Smooth muscle cell (in vitro differentiated cells): Measurements from ENCODE around the gene PYGO2. TPM values are rescaled to one million over a fixed set of nuclear protein-coding genes. Genes with fewer than 3 reads are reported as not detected.

Experiments used
- DNase-seq: peaks from one replicate; lab custom pipeline; 2025; ENCODE audit not compliant: unreplicated experiment; lab: John Stamatoyannopoulos, UW
- H2AFZ ChIP-seq: fragments of 200-600 bp; sonication (generic); 2 replicates; pipeline ENCODE4 v1.6.0; 2016; ENCODE audit warnings: antibody characterized with exemption, low read depth, mild to moderate bottlenecking
- H3F3A ChIP-seq: fragments of 200-600 bp; sonication (generic); 2 replicates; pipeline ENCODE4 v1.6.0; 2017; ENCODE audit warnings: antibody characterized with exemption, low read depth
- H3K27ac ChIP-seq: fragments of 200-600 bp; sonication (generic); 2 replicates; pipeline ENCODE4 v1.5.1; 2016; ENCODE audit warnings: low read depth, mild to moderate bottlenecking
- H3K27me3 ChIP-seq: fragments of 200-600 bp; sonication (generic); 2 replicates; pipeline ENCODE4 v1.6.1; 2016; ENCODE audit warnings: low read depth, mild to moderate bottlenecking
- H3K36me3 ChIP-seq: fragments of 200-600 bp; sonication (generic); 2 replicates; pipeline ENCODE4 v1.5.1; 2016; ENCODE audit warnings: low read depth
- H3K4me1 ChIP-seq: fragments of 200-600 bp; sonication (generic); 2 replicates; pipeline ENCODE4 v1.5.1; 2016; ENCODE audit warnings: low read depth
- H3K4me2 ChIP-seq: fragments of 200-600 bp; sonication (generic); 2 replicates; pipeline ENCODE4 v1.6.0; 2016; ENCODE audit warnings: mild to moderate bottlenecking
- H3K4me3 ChIP-seq: fragments of 200-600 bp; sonication (generic); 2 replicates; pipeline ENCODE4 v1.5.1; 2016; ENCODE audit warnings: mild to moderate bottlenecking
- H3K79me2 ChIP-seq: fragments of 200-600 bp; sonication (generic); 2 replicates; pipeline ENCODE4 v1.6.0; 2016; ENCODE audit warnings: low read depth, mild to moderate bottlenecking
- H3K9ac ChIP-seq: fragments of 200-600 bp; sonication (generic); 2 replicates; pipeline ENCODE4 v1.6.0; 2016; ENCODE audit warnings: low read depth
- H3K9me3 ChIP-seq: fragments of 200-600 bp; sonication (generic); replicated peaks from 2 replicates; pipeline ENCODE4 v1.5.1; 2016; ENCODE audit warnings: low read depth
- H4K20me1 ChIP-seq: fragments of 200-600 bp; sonication (generic); 2 replicates; pipeline ENCODE4 v1.6.0; 2016; ENCODE audit warnings: low read depth
- WGBS: methylation state at CpG from one replicate; pipeline ENCODE4 v1.1.7; 2016; ENCODE audit warnings: low lambda C conversion rate; 5-methylcytosine and 5-hydroxymethylcytosine counted together
- polyA plus RNA-seq: library from polyadenylated mRNA; unstranded; fragments of >200 nt; fragmentation: Nextera tagmentation; extraction: Ambion mirVana; gene quantifications from 2 replicates; pipeline ENCODE4 v1.2.1, GENCODE V29; 2016
- total RNA-seq: library from RNA; depleted of rRNA; stranded (reverse); fragments of >200 nt; gene quantifications from 2 replicates; pipeline ENCODE4 v1.2.3, GENCODE V29; 2014
- TF ChIP-seq, protein P1 (sequence below): fragments of 200-600 bp; sonication (generic); IDR thresholded peaks from 2 replicates; pipeline ENCODE4 v1.5.1; 2017; ENCODE audit warnings: borderline replicate concordance, mild to moderate bottlenecking, antibody characterized with exemption; ENCODE audit not compliant: insufficient read depth, poor library complexity, severe bottlenecking

Gene PYGO2
- total and polyA plus RNA-seq, 2 experiments from 2014 or later, result 18.4 to 27.9 TPM

- DNase-seq, result peak; percentile 94
- Histone ChIP-seq H3K27me3 (no peaks in the 10 kb centered on the region), H3K9me3 (no peaks in the 10 kb centered on the region), H3K4me1 (peaks cover 15% of the 10 kb centered on the region), H3K4me2 (peak overlapping the region; percentile 82), H2AFZ (peak overlapping the region; percentile 78), H3K9ac (peak overlapping the region; percentile 99), H4K20me1 (no peaks in the 10 kb centered on the region), H3K36me3 (no peaks in the 10 kb centered on the region), H3F3A (no peaks in the 10 kb centered on the region), H3K79me2 (no peaks in the 10 kb centered on the region), H3K27ac (peak overlapping the region; percentile 96), H3K4me3 (peak overlapping the region; percentile 62)
- 2% methylated on average over 36 of the region's 36 CpGs for WGBS
- TF ChIP-seq, protein P1, sequence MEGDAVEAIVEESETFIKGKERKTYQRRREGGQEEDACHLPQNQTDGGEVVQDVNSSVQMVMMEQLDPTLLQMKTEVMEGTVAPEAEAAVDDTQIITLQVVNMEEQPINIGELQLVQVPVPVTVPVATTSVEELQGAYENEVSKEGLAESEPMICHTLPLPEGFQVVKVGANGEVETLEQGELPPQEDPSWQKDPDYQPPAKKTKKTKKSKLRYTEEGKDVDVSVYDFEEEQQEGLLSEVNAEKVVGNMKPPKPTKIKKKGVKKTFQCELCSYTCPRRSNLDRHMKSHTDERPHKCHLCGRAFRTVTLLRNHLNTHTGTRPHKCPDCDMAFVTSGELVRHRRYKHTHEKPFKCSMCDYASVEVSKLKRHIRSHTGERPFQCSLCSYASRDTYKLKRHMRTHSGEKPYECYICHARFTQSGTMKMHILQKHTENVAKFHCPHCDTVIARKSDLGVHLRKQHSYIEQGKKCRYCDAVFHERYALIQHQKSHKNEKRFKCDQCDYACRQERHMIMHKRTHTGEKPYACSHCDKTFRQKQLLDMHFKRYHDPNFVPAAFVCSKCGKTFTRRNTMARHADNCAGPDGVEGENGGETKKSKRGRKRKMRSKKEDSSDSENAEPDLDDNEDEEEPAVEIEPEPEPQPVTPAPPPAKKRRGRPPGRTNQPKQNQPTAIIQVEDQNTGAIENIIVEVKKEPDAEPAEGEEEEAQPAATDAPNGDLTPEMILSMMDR, result peak; percentile 6
Observed at GRCh38 chr1:154937085-154937987, 24.2 kb downstream of the PYGO2 start.

DNA sequence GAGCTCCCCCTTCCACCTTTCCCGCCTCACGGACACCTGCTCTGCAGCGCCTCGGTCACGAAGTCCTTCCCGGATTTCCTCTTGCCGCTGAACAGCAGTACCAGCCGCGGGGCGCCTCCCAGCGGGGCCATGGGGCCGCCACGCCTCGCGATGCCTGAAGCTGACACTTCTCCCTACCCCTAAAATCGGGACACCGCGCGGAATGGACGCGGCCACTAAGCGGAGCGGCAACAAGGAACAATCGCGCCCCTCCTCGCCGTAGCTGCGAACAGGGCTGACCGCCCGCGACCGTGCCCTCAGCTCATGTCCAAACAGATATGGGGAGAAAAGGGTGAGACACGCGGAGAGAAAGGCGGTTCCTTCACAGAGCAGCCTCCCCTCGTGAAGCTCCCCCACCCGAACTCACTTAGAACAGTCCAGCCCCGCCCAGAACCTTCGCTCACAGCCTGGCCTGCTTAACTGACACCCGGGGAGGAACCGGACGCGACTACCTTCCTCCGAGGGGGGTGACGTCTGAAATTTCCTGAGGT lies 25.0 kb downstream of the PYGO2 start, which contains the start of gene PMVK:
TSS of gene PMVK (minus strand) at position 165 of the 530 bp plus-strand sequence. CDS start at position 131, 34 bp downstream.
- WGBS, result under 1% methylated on average over 44 of the region's 45 CpGs
- TF ChIP-seq, protein P1, result peak; percentile 9

DNA sequence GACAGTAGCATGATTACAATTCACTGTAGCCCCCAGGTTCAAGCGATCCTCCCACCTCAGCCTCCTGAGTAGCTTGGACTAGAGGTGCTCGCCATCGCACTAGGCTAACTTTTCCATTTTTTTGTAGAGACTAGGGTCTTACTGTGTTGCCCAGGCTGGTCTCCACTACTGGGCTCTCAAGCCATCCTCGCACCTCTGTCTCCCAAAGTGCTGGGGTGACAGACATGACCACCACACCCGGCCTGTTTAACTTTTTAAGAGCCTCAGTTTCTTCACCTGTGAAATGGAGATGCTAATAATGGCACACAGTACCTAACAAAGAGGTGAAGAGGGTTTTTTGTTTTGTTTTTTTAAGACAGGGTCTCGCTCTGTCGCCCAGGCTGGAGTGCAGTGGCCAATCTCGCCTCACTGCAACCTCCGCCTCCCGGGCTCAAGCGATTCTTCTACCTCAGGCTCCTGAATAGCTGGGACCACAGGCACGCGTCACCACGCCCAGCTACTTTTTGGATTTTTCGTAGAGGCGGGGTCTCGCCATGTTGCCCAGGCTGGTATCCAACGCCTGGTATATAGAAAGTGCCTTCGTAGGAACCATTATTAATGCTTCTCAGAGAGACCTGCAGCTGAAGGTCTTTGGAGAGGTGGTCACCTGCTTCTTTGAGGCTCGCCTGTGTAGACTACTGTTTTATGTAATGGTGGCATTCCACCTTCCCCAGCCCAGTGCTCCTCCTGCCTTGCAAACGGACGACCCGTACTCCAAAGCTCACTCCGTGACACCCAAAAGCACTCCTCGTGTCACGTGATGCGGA lies 25.6 kb downstream of the PYGO2 start:
- TF ChIP-seq, protein P1, result no peak
- H3K9ac ChIP-seq, result peak overlapping the region; percentile 99
- H3K4me3 ChIP-seq, result peak overlapping the region; percentile 62
- H3K27ac ChIP-seq, result peak overlapping the region; percentile 96
- DNase-seq, result no peak
- H3K4me1 ChIP-seq, result peaks cover 11% of the 10 kb centered on the region
- no peaks in the 10 kb centered on the region for H4K20me1 ChIP-seq
- peak overlapping the region; percentile 82 for H3K4me2 ChIP-seq
- peak overlapping the region; percentile 78 for H2AFZ ChIP-seq
- H3K9me3 ChIP-seq, result no peaks in the 10 kb centered on the region
- no peaks in the 10 kb centered on the region for H3K36me3 ChIP-seq
- no peaks in the 10 kb centered on the region for H3K79me2 ChIP-seq
- WGBS, result 45% methylated on average over 27 of the region's 27 CpGs
- no peaks in the 10 kb centered on the region for H3F3A ChIP-seq
- H3K27me3 ChIP-seq, result no peaks in the 10 kb centered on the region

More for the DNA sequence above, 25.0 kb downstream of the PYGO2 start, which contains the start of gene PMVK:
- Histone ChIP-seq H3K4me2 (peak within 1 kb of the TSS; percentile 82), H3K4me3 (peak within 1 kb of the TSS; percentile 62), H3K27ac (peak within 1 kb of the TSS; percentile 96), H3K79me2 (no peaks in the 10 kb centered on the region), H3K9ac (peak within 1 kb of the TSS; percentile 99), H3K9me3 (no peaks in the 10 kb centered on the region), H2AFZ (peak within 1 kb of the TSS; percentile 78), H3F3A (no peaks in the 10 kb centered on the region), H4K20me1 (no peaks in the 10 kb centered on the region), H3K27me3 (no peaks in the 10 kb centered on the region), H3K4me1 (peaks cover 15% of the 10 kb centered on the region), H3K36me3 (no peaks in the 10 kb centered on the region)
- DNase-seq, result peak; percentile 94
